ENCODE results near the gene ZNF43.

DNA sequence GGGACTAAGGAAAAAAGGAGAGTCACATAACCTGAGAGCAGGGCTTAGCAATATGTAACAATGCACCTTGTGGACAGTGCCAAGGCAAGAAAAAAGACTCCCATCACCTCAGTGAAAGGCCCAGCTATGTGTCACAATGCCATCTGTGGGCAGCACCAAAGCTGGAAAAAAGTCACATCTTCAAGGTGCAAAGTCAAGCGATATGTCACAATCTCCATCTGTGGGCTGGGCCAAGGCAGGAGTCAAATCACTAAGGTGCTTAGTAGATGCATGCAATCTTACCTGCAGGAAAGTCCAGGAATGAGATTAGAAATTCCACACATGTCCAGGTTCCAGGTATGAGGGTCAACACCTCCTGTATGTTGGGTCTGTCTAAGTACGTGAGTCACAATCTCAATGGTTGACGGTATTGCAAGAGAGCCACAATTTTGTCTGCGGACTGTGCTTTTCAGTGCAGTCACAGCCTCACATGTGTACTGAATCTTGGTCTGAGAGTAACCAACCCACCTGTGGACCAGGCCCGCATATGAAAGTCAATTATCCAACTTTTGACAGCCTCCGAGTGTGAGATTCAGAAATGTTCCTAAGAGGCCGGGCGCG is 14.8 kb upstream of the ZNF43 start:
- TF ChIP-seq, protein P1, sequence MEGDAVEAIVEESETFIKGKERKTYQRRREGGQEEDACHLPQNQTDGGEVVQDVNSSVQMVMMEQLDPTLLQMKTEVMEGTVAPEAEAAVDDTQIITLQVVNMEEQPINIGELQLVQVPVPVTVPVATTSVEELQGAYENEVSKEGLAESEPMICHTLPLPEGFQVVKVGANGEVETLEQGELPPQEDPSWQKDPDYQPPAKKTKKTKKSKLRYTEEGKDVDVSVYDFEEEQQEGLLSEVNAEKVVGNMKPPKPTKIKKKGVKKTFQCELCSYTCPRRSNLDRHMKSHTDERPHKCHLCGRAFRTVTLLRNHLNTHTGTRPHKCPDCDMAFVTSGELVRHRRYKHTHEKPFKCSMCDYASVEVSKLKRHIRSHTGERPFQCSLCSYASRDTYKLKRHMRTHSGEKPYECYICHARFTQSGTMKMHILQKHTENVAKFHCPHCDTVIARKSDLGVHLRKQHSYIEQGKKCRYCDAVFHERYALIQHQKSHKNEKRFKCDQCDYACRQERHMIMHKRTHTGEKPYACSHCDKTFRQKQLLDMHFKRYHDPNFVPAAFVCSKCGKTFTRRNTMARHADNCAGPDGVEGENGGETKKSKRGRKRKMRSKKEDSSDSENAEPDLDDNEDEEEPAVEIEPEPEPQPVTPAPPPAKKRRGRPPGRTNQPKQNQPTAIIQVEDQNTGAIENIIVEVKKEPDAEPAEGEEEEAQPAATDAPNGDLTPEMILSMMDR (IDR thresholded peaks at IDR 0.05) = no peak
- TF ChIP-seq POLR2A (IDR thresholded peaks at IDR 0.05) = no peak

Measured in uterus (tissue), 2 donors.